Left ventricle myocardium superior (tissue), 1 donor: ENCODE results near the gene MAP4. TPM values are rescaled to one million over a fixed set of nuclear protein-coding genes. Genes with fewer than 3 reads are reported as not detected.
"Not testable (repeated sequence)": the region's sequence is repeated elsewhere in the genome, so short reads cannot be mapped to it uniquely, and the experiment has no call there.

Source experiments
- ATAC-seq: fragments of 200-7000 bp; cut with Tn5 transposase; one replicate; pipeline ENCODE4 v1.9.1; 2020; ENCODE audit warnings: mild to moderate bottlenecking, moderate library complexity
- DNase-seq: peaks from one replicate; pipeline ENCODE4 v3.0.0-alpha.2; 2020
- intact Hi-C: fragments of 100-400 bp; cut with micrococcal nuclease; formaldehyde crosslinking; loops from one replicate; pipeline ENCODE4 v1.11.0; 2022
- total RNA-seq: library from RNA; stranded (reverse); fragmentation: NEBNext Ultra II Directional; extraction: Animal tissue kit (Norgen Biotek cat#: 25700); gene quantifications from one replicate; pipeline ENCODE4 v1.2.1, GENCODE V29; 2021
- donor health status: DM: no; HTN: yes; CAD: no; lungs with severe emphysema.

Gene MAP4
- total RNA-seq, 1 donor from 2014 or later: 680 TPM

GRCh38 chr3:47910777-47911440 is 105.3 kb downstream of the MAP4 start:
- no peak for DNase-seq
- intact Hi-C loops: no loop called here
- ATAC-seq: peak; percentile 23

- ATAC-seq (no peak), DNase-seq (no peak)
- intact Hi-C loops: no loop called here
These were observed 106.0 kb downstream of the MAP4 start for GRCh38 chr3:47910233-47910632.

- peak; percentile 60 for ATAC-seq
- intact Hi-C loops: no loop called here
- DNase-seq: no peak
These were observed 106.6 kb downstream of the MAP4 start for GRCh38 chr3:47909607-47910006.

GRCh38 chr3:47908744-47909143 is 107.5 kb downstream of the MAP4 start:
- no peak for DNase-seq
- ATAC-seq: no peak
- intact Hi-C loops: no loop called here

GRCh38 chr3:47907784-47908183 is 108.4 kb downstream of the MAP4 start:
- ATAC-seq: no peak
- DNase-seq: no peak
- intact Hi-C loops: no loop called here

GRCh38 chr3:47902746-47903145 is 113.5 kb downstream of the MAP4 start:
- intact Hi-C loops: no loop called here
- ATAC-seq: no peak
- no peak for DNase-seq

GRCh38 chr3:47901280-47901833 is 114.9 kb downstream of the MAP4 start:
- ATAC-seq (no peak), DNase-seq (no peak)
- intact Hi-C loops: no loop called here

GRCh38 chr3:47899495-47900108 is 116.6 kb downstream of the MAP4 start:
- ATAC-seq: peak; percentile 62

GRCh38 chr3:47897954-47898353 is 118.3 kb downstream of the MAP4 start:
- intact Hi-C loops: no loop called here
- DNase-seq: no peak
- no peak for ATAC-seq

More at GRCh38 chr3:47899495-47900108, 116.6 kb downstream of the MAP4 start:
- no peak for DNase-seq
- intact Hi-C loops: no loop called here

- DNase-seq (no peak), ATAC-seq (no peak)
- intact Hi-C loops: no loop called here
These were observed 119.5 kb downstream of the MAP4 start for GRCh38 chr3:47896736-47897135.

GRCh38 chr3:47895241-47895640 is 121.0 kb downstream of the MAP4 start:
- intact Hi-C loops: no loop called here
- ATAC-seq (no peak), DNase-seq (no peak)

- DNase-seq (no peak), ATAC-seq (peak; percentile 33)
- intact Hi-C loops: no loop called here
These were observed 123.8 kb downstream of the MAP4 start for GRCh38 chr3:47892286-47893040.

- intact Hi-C loops: no loop called here
- ATAC-seq (peak; percentile 3), DNase-seq (no peak)
These were observed 124.6 kb downstream of the MAP4 start for GRCh38 chr3:47891613-47892005.

GRCh38 chr3:47890828-47891612 is 125.2 kb downstream of the MAP4 start:
- DNase-seq: peak; percentile 43
- intact Hi-C loops: no loop called here

GRCh38 chr3:47890126-47890827 is 125.9 kb downstream of the MAP4 start:
- peak; percentile 26 for ATAC-seq
- DNase-seq: no peak
- intact Hi-C loops: no loop called here

More at GRCh38 chr3:47890828-47891612, 125.2 kb downstream of the MAP4 start:
- peak; percentile 92 for ATAC-seq

GRCh38 chr3:47888986-47889757 is 127.0 kb downstream of the MAP4 start:
- DNase-seq (no peak), ATAC-seq (no peak)

GRCh38 chr3:47887991-47888390 is 128.2 kb downstream of the MAP4 start:
- ATAC-seq, DNase-seq, intact Hi-C loops: not testable (repeated sequence)

More at GRCh38 chr3:47888986-47889757, 127.0 kb downstream of the MAP4 start:
- intact Hi-C loops: no loop called here

- intact Hi-C loops: no loop called here
These were observed 131.0 kb downstream of the MAP4 start for GRCh38 chr3:47885168-47885567.

More at GRCh38 chr3:47885168-47885567, 131.0 kb downstream of the MAP4 start:
- ATAC-seq (no peak), DNase-seq (no peak)
